Activated naive CD8-positive, alpha-beta T cell treated with anti-CD3 and anti-CD28 coated beads, Interleukin-2, amount 50 U/mL, for 16 hours (primary cell): ENCODE measurements around the gene MLLT1.

Experiments
- DNase-seq: peaks from one replicate; pipeline ENCODE4 v3.0.0-alpha.2; 2020; ENCODE audit warnings: low read depth, low spot score

MLLT1 gene

DNA sequence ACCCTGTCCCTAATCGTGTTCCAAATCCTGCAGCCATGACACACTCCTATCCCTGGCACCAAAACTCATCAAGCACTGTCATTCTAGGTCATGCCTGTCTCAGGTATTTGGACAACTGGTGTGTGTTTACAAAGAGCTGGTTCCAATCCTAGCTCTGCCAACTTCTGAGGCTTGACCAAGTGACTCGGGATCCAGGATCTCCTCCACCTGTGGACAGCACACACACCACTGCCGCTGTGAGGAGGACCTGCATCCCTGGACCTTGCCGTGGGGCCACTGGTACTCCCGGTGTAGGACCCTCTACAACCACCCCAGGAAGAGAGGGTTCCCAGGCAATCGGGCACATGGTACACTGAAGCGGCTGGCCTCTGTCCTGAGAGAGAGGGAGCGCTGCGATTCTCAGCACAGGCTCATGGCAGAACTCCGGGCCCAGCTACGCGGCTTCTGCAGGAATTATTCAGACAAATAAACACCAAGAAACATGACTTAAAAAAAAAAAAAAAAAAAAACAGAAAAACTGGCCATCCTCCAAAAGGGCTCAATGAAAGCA is 20.4 kb downstream of the MLLT1 start:
- no peak for DNase-seq

DNA sequence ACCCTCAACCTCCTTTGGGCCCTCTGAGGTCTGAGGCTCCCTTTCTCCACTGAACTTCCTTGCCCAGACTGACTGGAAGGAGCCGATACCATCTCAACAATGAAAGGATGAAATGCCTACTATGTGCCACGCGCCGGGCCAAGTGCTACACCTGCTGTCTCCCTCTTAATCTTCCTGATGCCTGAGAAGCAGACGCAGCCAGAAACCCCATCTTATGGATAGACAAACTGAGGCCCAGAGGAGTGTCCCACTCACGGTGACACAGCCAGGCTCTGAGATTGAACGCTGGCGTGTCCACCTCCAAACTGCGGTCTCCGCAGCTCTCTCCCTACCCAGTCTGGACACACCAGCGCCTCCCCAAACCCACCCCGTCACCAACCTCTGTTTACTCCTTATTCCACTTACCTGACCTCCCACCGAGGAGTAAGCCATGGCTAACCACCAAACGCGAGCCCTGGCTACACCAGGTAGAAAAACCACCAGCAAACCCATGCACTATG is 20.9 kb downstream of the MLLT1 start:
- no peak for DNase-seq

DNA sequence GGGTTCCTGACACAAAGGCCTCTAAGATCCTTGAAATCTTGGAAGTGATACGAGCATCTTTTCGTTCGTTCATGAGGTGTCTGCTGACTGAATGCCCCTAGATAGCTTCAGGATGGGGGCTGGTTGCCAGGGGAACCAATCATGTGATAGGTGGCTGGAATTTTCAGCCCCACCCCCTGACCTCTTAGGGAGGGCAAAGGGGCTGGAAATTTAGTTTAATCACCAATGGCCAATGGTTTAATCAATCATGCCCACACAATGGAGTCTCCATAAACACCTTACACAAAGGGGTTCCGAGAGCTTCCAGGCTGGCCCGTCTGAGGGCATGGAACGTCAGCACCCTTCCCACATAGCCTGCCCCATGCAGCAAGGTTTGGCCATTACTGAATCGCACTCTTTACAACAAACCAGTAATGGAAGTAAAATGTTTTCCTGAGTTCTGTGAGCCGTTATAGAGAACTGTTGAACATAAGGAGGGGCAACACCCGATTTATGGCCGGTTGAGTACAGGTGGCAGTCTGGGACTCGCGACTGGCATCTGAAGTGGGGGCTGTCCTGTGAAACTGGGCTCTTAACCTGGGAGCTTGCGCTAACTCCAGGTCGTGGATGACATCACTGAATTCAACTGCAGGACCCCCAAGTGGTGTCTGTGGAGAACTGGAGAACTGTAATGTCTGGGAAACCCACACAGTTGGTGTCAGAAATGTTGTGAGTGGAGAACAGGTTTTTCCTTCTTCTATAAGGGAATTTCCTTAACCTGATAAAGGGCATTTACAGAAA is 25.6 kb downstream of the MLLT1 start:
- no peak for DNase-seq

DNA sequence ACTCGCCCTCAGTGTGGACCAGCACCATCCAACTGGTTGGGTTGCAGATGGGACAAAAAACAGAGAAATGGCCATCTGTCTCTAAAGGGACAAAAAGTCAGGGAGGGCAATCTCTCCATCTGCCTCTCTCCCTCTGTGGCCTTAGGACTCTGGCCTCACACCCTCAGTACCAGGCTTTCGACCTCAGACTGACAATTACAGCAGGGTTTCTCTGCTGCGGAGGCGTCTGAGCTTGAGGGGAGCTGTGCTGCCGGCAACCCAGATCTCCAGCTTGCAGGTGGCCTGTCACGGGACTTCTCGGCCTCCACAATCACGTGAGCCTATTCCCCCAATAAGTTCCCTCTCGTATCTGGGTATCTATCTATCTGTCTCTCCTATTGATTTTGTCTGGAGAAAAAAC is 27.7 kb downstream of the MLLT1 start:
- DNase-seq, result no peak

DNA sequence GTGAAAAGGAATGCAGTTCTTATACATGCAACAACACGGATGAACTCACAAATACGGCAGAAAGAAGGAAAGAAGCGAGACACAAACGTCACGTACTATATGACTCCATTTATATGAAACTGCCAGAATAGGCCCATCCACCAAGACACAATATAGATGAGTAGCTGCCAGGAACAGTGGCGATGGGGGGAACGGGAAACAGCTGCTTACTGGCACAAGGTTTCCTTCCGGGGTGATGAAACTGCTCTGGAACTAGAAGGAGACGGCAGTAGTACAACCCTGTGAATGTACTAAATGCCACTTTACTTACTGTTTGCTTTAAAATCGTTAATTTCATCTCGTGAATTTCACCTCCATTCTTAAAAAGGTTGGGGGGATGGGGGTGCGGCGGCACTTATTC is 28.9 kb downstream of the MLLT1 start:
- DNase-seq, result no peak

DNA sequence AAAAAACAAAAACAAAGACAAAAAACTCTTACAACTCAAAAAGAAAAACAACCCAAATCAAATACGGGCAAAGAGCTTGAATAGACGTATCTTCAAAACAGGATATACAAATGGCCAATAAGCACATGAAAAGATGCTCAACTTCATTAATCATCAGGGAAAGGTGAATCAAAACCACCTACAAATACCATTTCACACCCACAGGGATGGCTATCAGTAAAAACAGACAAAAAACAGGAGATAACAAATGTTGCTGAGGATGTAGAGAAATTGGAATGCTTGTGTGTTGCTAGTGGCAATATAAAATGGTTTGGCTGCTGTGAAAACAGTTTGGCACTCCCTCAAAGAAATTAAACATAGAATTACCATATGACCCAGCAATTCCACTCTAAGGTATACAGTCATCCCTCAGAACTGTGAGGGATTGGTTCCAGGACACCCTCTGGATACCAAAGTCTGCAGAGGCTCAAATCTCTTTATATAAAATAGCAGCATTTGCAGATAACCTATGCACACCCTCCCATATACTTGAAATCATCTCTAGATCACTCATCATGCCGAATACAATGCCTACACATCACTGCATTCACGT is 29.7 kb downstream of the MLLT1 start:
- DNase-seq, result no peak

DNA sequence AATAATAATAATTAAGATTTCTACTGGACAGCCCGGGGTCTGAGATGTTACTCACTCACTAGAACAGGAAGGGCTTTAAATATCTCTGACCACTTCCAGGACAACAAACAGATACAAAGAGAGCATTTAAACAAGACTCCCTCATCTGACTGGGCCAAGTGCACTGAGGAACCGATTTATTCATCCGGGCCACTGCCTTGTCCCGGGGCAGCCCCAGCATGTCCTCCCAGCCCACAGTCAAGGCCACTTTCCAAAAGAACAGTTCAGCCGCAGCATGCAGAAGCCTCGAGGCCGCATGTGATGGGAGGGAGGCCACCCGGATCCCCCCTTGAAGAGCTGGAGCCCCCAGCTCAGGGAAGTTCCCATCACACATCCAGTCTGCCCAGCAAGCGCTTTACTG is 30.5 kb downstream of the MLLT1 start:
- no peak for DNase-seq

DNA sequence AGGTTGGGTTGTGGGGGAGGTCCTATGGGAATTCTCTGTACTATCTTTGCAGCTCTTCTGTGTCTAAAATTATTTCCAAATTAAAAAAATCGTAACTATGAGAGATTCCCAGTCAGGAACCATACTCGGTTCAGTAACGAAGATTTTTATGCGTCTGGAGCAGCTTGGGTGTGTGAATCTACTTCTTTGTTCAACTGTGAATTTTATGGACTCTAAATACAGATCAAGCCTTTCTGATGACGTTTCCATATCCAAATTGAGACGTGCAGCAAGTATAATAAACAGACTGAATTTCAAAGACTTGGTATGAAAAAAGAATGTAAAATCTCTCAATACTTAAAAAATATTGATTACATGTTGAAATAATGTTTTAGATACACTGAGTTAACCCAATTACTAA is 30.9 kb downstream of the MLLT1 start:
- DNase-seq, result no peak

DNA sequence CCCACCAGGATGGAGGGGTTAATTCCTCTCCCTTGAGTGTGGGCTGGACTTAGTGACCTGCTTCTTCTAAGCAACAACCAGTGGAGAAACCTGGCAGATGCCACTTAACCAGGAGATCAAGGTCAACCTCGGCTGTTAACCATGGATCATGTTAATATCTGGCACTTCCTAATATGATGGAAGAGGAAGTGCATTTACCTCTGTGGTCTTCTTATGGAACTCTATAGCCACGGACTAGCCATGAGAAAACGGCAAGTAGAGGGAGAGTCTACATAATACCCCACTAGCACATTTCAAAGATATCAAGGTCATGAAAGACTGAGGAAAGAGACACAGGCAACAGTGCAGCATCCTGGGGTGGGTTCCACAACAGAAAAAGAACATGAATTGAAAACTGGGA is 31.4 kb downstream of the MLLT1 start:
- DNase-seq, result no peak

DNA sequence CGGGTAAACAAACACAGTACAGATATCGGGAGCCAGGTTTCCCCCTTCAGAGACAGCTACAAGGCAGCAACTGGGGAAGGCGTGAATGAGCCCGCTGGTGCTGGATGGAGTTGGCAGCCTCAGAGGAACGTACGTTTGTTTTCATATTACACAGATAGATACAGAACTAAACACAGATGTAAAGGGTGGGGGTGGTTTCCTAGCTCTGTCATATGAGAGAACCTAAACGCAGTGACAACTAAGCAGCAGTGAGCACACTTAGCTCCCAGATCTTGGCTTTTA is 32.8 kb downstream of the MLLT1 start:
- no peak for DNase-seq

DNA sequence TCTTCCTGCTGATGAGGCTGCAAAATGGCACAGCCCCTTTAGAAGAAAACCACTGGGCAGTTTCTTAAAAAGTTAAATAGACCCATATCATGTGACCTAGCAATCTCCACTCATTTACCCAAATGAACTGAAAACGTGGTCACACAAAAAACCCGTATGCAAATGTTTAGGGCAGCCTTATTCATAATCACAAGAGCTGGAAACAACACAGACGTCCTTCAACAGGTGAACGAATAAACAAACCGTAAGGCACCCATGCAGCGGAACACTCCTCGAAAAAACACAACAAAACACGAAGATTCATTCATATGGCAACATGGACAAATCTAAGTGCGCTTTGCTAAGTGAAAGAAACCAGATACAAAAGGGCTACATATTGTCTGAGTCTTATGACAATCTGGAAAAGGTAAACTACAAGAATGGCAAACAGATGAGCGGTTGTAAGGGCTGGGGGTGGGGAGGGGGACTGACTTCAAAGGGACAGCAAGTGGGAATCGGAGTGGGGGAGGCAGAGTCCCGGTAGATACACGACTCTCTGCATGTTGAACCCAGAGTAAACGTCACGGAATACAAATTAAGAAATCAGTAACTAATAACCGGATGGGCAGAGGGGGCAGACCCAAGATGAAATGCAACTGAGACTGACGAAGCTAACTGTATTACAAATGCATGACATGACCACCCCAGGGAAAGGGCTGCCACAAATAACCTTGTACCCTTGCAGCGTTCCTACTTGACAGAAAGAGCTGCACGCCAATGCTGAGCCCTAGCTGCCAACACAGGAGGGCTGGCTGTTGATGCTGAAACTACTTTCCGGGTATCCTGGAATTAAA is 33.4 kb downstream of the MLLT1 start:
- DNase-seq, result no peak

DNA sequence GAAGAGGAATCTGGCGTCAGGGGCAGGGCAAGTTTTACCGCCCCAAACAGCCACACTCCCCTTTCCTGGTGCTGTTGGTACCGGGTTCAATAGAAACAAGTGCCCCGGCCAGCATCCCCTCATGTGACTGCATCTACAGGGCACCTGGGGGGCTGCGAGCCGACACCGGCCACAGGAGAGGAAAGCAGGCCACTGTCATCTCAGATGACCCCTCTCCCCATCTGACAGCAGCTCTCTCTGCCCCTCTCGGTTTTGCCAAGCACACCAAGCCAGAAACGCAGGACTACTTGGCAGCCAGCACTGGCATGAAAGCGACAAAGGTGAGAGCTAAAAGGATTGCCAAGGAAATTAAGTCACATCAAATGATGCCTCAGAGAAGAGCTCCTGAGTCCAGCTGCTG is 37.1 kb downstream of the MLLT1 start:
- no peak for DNase-seq

DNA sequence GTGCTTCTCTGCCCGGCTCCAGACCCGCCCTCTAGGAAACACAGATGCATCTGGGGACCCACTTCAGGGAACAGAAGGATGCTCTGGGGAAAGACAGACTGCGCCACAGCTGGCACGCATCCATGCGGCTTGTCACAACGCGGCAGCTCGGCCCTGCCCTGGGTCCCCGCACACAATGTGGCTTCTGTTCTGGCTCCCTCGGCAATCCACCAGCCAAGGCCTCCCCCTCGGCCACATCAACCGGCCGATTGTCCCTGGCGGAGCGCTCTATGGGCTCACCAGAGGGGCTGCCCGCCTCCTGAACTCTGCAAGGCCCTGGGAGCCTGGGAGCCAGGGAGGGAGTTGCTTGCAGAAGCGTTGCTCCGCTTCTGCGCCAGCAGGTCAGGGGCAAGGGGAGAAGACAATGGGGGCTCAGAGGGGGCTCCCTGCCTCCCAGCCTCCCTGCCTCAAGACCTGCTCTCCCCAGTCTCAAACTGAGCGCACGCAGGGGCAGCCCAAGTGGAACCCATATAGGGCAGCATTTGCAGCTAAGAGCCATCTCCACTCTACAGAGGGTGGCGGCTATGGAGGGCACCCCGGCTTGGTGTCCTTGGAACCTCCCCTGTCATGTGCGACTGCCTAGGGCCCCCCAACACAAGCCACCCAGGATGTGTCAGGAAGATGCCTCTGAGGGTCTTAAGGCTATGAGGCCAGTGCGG is 37.9 kb downstream of the MLLT1 start:
- no peak for DNase-seq

DNA sequence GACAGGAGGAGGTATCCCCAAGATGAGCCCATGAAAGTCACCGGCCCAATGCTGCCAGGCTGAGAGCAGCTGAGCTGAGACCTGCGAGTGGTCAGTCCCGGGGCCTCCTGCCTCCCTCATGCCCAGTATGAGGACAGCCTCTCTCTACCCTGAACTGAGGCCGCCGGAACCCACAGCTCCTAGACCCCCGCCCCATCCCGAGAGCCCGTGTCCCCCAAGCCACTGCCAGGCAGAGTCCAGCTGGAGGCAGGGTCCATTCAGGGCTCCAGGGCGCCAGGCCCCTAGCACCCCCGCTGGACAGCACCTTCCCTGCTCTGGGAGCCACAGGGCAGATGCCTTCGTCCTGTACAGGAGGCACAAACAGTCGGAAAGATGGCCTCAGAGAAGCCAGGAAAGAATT is 38.7 kb downstream of the MLLT1 start:
- DNase-seq, result no peak

DNA sequence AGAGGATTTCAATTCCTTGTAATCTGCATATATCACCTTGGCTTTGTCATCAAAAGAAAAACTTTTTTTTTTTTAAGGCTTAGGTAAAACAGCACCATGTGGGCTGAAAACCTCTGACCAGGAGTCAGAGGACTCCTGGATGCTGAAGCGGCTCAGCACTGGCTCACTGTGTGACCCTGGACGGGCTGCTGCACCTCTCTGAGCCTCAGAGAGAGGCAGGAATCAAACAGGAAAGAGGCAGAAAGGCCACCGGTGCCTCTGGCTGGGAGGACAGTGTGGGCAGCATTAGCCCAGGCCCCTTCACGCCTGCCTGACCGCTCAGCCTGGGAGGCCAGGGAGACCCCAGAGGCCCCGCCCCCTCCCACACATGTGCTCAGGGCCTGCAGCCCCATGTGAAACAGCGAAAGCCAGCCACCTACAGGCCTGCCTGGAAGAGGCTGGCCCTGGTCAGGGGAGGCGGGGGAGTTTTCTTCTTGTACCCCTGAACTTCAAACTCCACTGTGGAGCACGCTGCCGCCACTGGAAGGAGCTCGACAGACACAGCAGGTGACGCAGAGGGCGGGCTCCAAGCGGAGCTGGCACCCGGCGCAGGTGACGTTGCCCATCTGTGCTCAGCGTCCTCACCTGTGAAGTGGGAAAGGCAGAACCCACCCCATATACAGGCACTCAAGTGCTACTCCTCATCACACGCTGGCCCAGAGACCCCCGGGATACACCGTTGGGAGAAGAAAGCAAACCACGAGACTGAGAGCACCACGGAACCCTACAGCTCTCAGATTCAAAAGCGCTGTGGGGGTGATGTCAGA is 39.7 kb downstream of the MLLT1 start:
- no peak for DNase-seq

DNA sequence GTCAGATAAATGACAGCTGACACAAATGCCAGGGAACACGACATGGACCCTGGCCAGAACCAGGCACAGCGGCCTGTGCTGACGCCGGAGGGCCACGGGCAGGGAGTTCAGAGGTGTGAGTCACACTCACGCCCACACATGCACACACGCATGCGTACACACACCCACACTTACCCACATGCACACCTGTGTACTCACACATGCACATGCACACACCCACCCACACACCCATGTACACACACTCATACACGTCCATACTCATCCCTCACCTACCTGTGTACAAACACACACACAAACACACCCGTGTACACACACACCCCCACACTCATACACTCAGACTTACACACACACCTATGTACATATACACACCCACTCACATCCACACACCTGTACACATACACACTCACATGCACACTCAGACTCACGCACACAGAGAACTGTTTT is 40.4 kb downstream of the MLLT1 start:
- no peak for DNase-seq

DNA sequence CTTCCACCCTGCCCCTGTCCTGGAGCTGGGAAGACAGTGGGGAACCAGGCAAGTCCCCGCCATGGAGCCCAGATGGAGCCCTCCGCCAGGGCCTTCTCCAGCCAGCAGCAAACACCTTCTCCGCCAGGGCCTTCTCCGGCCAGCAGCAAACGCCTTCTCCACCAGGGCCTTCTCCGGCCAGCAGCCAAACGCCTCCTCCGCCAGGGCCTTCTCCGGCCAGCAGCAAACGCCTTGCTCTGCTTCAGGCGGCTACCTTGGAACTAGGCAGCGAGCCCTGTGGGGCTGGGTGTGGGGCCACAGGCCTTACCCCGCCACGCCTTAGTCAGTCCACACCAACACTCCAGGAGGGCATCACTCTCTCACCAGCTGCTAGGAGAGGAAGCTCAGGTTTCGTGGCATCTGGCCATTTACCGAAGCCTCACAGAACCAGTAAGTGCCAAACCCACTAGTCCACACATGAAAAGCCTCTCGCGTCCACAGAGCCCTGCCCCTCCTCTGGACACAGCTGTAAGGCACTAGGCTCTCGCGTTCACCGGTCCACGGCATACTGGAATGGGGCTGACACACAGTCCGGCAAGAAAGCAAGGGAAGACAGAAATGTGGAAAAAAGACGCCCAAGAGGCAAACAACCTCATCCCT is 41.0 kb downstream of the MLLT1 start:
- DNase-seq, result no peak

DNA sequence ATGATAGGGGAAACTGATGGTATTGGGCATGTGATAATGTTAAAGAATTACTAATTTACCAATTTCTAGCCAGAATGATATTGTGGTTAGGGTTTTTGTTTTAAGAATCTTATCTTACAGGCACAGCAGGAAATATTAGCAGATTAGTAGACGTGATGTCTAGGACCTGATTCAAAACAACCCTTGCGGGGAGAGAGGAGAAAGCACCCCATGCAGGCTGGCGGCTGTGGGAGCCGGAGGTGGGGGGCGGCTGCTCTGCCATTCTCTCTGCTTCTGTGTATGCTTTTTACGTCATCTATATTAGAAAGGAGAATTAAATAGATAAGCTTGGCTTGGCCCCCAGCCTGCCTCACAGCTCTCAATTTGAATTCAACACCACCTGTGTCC is 41.5 kb downstream of the MLLT1 start:
- no peak for DNase-seq

DNA sequence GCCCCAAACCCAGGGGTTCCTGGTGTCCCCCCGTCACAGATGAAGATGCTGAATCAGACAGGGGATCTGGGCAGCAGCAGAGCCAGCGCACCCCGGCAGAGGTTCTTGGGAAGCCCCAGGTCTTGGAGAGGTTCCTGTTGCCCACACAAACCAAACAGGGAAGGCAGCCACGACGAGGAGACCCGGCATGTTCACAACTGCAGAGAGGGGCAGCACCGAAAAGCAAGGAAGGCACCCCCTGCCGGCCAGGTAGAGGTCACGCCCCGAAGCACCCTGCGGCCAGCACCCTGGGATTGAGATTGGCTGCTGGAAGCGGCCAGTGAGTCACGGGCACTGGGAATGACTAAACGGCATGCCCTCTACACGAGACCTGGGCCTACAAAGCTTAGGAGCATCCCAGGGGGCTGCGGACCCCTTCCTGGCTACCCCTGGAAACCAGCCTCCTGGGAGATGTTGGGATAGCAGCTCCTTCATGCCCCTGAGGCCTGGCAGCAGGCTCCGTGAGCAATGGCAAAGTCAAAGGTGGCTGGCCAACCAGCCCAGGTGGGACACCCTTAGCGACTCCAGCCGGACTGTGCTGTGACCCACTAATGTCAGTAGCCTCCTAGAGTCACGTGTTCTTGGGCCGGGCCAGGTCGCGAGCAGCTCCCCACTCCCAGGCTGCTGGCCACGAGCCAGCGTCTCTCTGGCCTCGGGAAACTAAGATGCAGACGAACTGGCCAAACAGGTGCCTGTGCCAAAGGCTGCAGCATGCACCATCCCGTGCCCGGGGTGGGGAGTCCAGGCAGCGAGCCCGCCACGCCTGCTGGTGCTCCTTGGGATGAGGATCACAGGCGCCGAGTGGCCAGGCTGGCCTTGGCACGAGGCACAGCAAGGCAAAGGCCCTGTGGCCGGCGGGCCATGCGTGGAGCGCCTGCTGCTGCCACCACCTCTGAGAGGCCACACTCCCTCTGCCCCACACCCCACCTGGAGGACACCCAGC is 43.2 kb downstream of the MLLT1 start:
- DNase-seq, result no peak
